IMR-90 (cell line): ENCODE results near the gene PDCD1LG2. TPM values are rescaled to one million over a fixed set of nuclear protein-coding genes. Genes with fewer than 3 reads are reported as not detected.

Experiments used
- ATAC-seq: fragments of 200-7000 bp; cut with Tn5 transposase; 2 replicates; pipeline ENCODE4 v1.9.1; 2020; ENCODE audit warnings: low read depth, mild to moderate bottlenecking, moderate library complexity
- BruUV-seq: library from RNA; stranded (reverse); fragments of 400-500 nt; replicated peaks from 2 replicates; lab custom pipeline; 2021; lab: Mats Ljungman, UMichigan
- CTCF ChIA-PET: fragments of 300-600 bp; formaldehyde crosslinking; extraction: SDS; loops from one replicate; lab custom pipeline; 2021; ENCODE audit warnings: antibody characterized with exemption; lab: Yijun Ruan, JAX
- POLR2A ChIA-PET: fragments of 300-600 bp; sonication (Branson Sonifier 250); formaldehyde crosslinking; loops from one replicate; lab custom pipeline; 2022; ENCODE audit warnings: antibody characterized with exemption; ENCODE audit not compliant: unreplicated experiment; lab: Charles Lee
- DNase-seq: peaks from one replicate; pipeline ENCODE4 v3.0.0; 2013
- H2AFZ ChIP-seq: replicated peaks from 2 replicates; pipeline ENCODE3; 2013; ENCODE audit warnings: low read length, mild to moderate bottlenecking; ENCODE audit not compliant: poor library complexity
- H2AK5ac ChIP-seq: 2 replicates; pipeline ENCODE4 v1.6.1; 2013; ENCODE audit warnings: low read depth, low read length, inconsistent platforms
- H2AK9ac ChIP-seq: replicated peaks from 2 replicates; pipeline ENCODE3; 2013; ENCODE audit warnings: mild to moderate bottlenecking, low read depth, low read length, moderate library complexity; ENCODE audit not compliant: poor library complexity
- H2BK120ac ChIP-seq: 2 replicates; pipeline ENCODE4 v1.6.1; 2013; ENCODE audit warnings: low read depth, low read length, inconsistent platforms
- H2BK15ac ChIP-seq: 3 replicates; pipeline ENCODE4 v1.6.1; 2013; ENCODE audit warnings: low read depth, low read length, inconsistent platforms
- H2BK20ac ChIP-seq: 2 replicates; pipeline ENCODE4 v1.6.1; 2013; ENCODE audit warnings: low read depth, mild to moderate bottlenecking, inconsistent platforms, low read length, moderate library complexity
- H2BK5ac ChIP-seq: 2 replicates; pipeline ENCODE4 v1.6.1; 2013; ENCODE audit warnings: mild to moderate bottlenecking, low read depth, low read length, inconsistent platforms; ENCODE audit not compliant: poor library complexity, severe bottlenecking
- H3K14ac ChIP-seq: replicated peaks from 2 replicates; pipeline ENCODE4 v1.6.1; 2013; ENCODE audit warnings: low read depth, low read length, inconsistent platforms
- H3K18ac ChIP-seq: 2 replicates; pipeline ENCODE4 v1.6.1; 2013; ENCODE audit warnings: low read depth, low read length, control low read depth
- H3K23ac ChIP-seq: 2 replicates; pipeline ENCODE4 v1.6.1; 2013; ENCODE audit warnings: low read depth, low read length, inconsistent platforms
- H3K27ac ChIP-seq: 2 replicates; pipeline ENCODE4 v1.5.1; 2013; ENCODE audit warnings: mild to moderate bottlenecking, control low read depth, low read length; ENCODE audit not compliant: insufficient read depth
- H3K27me3 ChIP-seq: 2 replicates; pipeline ENCODE4 v1.6.1; 2013; ENCODE audit warnings: low read length; ENCODE audit not compliant: control insufficient read depth, insufficient read depth
- H3K36me3 ChIP-seq: 2 replicates; pipeline ENCODE4 v1.6.1; 2013; ENCODE audit warnings: low read length, mixed read lengths; ENCODE audit not compliant: control insufficient read depth, insufficient read depth
- H3K4ac ChIP-seq: 2 replicates; pipeline ENCODE4 v1.6.1; 2013; ENCODE audit warnings: low read depth, low read length, inconsistent platforms
- H3K4me1 ChIP-seq: 2 replicates; pipeline ENCODE4 v1.6.1; 2013; ENCODE audit warnings: low read length, mixed read lengths; ENCODE audit not compliant: control insufficient read depth, insufficient read depth
- H3K4me2 ChIP-seq: 2 replicates; pipeline ENCODE4 v1.6.1; 2013; ENCODE audit warnings: low read depth, mild to moderate bottlenecking, control low read depth, low read length, moderate library complexity
- H3K4me3 ChIP-seq: 2 replicates; pipeline ENCODE4 v1.5.1; 2013; ENCODE audit warnings: low read depth, mild to moderate bottlenecking, control low read depth, low read length, moderate library complexity; ENCODE audit not compliant: insufficient read depth
- H3K56ac ChIP-seq: 2 replicates; pipeline ENCODE4 v1.6.1; 2013; ENCODE audit warnings: low read length, inconsistent platforms; ENCODE audit not compliant: insufficient read depth; ENCODE audit errors: extremely low read depth
- H3K79me1 ChIP-seq, 2 experiments: 2 replicates each; pipeline ENCODE4 v1.6.1; 2013; ENCODE audit warnings: low read length in 2 of 2, inconsistent platforms in 1 of 2, low read depth in 1 of 2
- H3K9ac ChIP-seq: 2 replicates; pipeline ENCODE4 v1.6.1; 2013; ENCODE audit warnings: low read depth, low read length, control low read depth
- H3K9me1 ChIP-seq: 2 replicates; pipeline ENCODE4 v1.6.1; 2013; ENCODE audit warnings: low read length, inconsistent platforms; ENCODE audit not compliant: insufficient read depth
- H3K9me3 ChIP-seq: 2 replicates; pipeline ENCODE4 v1.6.1; 2013; ENCODE audit warnings: low read length; ENCODE audit not compliant: control insufficient read depth, insufficient read depth
- H4K20me1 ChIP-seq: 2 replicates; pipeline ENCODE4 v1.6.1; 2013; ENCODE audit warnings: low read length, inconsistent platforms; ENCODE audit not compliant: insufficient read depth
- H4K5ac ChIP-seq: 2 replicates; pipeline ENCODE4 v1.6.1; 2013; ENCODE audit warnings: mild to moderate bottlenecking, low read depth, low read length, control low read depth
- H4K8ac ChIP-seq, 2 experiments: 2 replicates each; pipeline ENCODE4 v1.6.1; 2013; ENCODE audit warnings: low read depth in 2 of 2, low read length in 2 of 2, control low read depth in 1 of 2, inconsistent platforms in 1 of 2
- H4K91ac ChIP-seq: 2 replicates; pipeline ENCODE4 v1.6.1; 2013; ENCODE audit warnings: low read depth, low read length, inconsistent platforms; ENCODE audit not compliant: insufficient read depth
- BHLHE40 ChIP-seq: fragments of 150-350 bp; IDR thresholded peaks from 2 replicates; pipeline ENCODE4 v1.6.1; 2016; ENCODE audit warnings: mild to moderate bottlenecking, low read depth, low read length
- CEBPB ChIP-seq: IDR thresholded peaks from 2 replicates; pipeline ENCODE4 v1.6.1; 2012; ENCODE audit warnings: low read depth, low read length, improper control_type of control experiment
- CHD1 ChIP-seq: IDR thresholded peaks from 2 replicates; pipeline ENCODE4 v1.6.1; 2012; ENCODE audit warnings: low read depth, low read length, improper control_type of control experiment
- FOS ChIP-seq: fragments of 150-350 bp; IDR thresholded peaks from 2 replicates; pipeline ENCODE4 v1.6.1; 2016; ENCODE audit warnings: low read depth, low read length
- MAFK ChIP-seq: IDR thresholded peaks from 2 replicates; pipeline ENCODE4 v1.6.1; 2012; ENCODE audit warnings: low read depth, low read length, improper control_type of control experiment
- MAZ ChIP-seq: IDR thresholded peaks from 2 replicates; pipeline ENCODE4 v1.6.1; 2012; ENCODE audit warnings: low read depth, mild to moderate bottlenecking, low read length, improper control_type of control experiment, moderate library complexity, borderline replicate concordance
- MXI1 ChIP-seq: IDR thresholded peaks from 2 replicates; pipeline ENCODE4 v1.6.1; 2012; ENCODE audit warnings: low read depth, mild to moderate bottlenecking, low read length, moderate library complexity, borderline replicate concordance
- NFE2L2 ChIP-seq: fragments of 150-350 bp; IDR thresholded peaks from 2 replicates; pipeline ENCODE4 v1.6.1; 2016; ENCODE audit warnings: low read depth, mild to moderate bottlenecking, low read length
- POLR2A ChIP-seq: IDR thresholded peaks from 2 replicates; pipeline ENCODE4 v1.6.1; 2012; ENCODE audit warnings: mild to moderate bottlenecking, low read depth, low read length
- RAD21 ChIP-seq: IDR thresholded peaks from 2 replicates; pipeline ENCODE4 v1.6.1; 2012; ENCODE audit warnings: low read length, improper control_type of control experiment
- RCOR1 ChIP-seq: IDR thresholded peaks from 2 replicates; pipeline ENCODE4 v1.6.1; 2012; ENCODE audit warnings: mild to moderate bottlenecking, low read length, improper control_type of control experiment; ENCODE audit not compliant: insufficient replicate concordance
- RFX5 ChIP-seq: IDR thresholded peaks from 2 replicates; pipeline ENCODE4 v1.8.0; 2012; ENCODE audit warnings: low read depth, mild to moderate bottlenecking, low read length, moderate library complexity
- SMC3 ChIP-seq: fragments of 150-350 bp; IDR thresholded peaks from 2 replicates; pipeline ENCODE4 v1.6.1; 2016; ENCODE audit warnings: low read depth, mild to moderate bottlenecking, antibody characterized with exemption, low read length, moderate library complexity
- WGBS, 2 experiments: methylation state at CpG; one replicate each; pipeline versions ENCODE4 v1.1.5 to v1.1.7; 2013; ENCODE audit warnings: missing lambda C conversion rate in 2 of 2; ENCODE audit not compliant: insufficient read length in 1 of 2; ENCODE audit errors: extremely low coverage in 2 of 2; 5-methylcytosine and 5-hydroxymethylcytosine counted together
- dilution Hi-C: fragments of 300-500 bp; cut with HindIII; formaldehyde crosslinking; loops from one replicate; pipeline ENCODE4 v1.14.3; 2018; ENCODE audit warnings: low sequenced_read_pairs; ENCODE audit not compliant: unreplicated experiment
- in situ Hi-C: fragments of 300-500 bp; cut with MboI; formaldehyde crosslinking; loops from 3 replicates; pipeline ENCODE4 v1.14.3; 2019; ENCODE audit warnings: low sequenced_read_pairs, inconsistent platforms, mixed read lengths
- intact Hi-C: fragments of 100-400 bp; cut with micrococcal nuclease; formaldehyde crosslinking; loops from 2 replicates; pipeline ENCODE4 v1.10.0; 2022
- polyA plus RNA-seq, 3 experiments: library from polyadenylated mRNA; depleted of rRNA; stranded (reverse); fragments of >200 nt; gene quantifications; 2 replicates each; pipeline ENCODE4 v1.2.3, GENCODE V29; 2012; ENCODE audit warnings: low replicate concordance in 1 of 3
- total RNA-seq: library from RNA; depleted of rRNA; stranded (reverse); fragments of >200 nt; gene quantifications from 2 replicates; pipeline ENCODE4 v1.2.3, GENCODE V29; 2012
- TF ChIP-seq, protein P1 (sequence below): fragments of 150-350 bp; IDR thresholded peaks from 2 replicates; pipeline ENCODE4 v1.6.1; 2017; ENCODE audit warnings: mild to moderate bottlenecking, antibody characterized with exemption, low read length, low read depth
- TF ChIP-seq, protein P2 (sequence below): fragments of 150-350 bp; IDR thresholded peaks from 2 replicates; pipeline ENCODE4 v1.6.1; 2016; ENCODE audit warnings: low read depth, mild to moderate bottlenecking, low read length, moderate library complexity, borderline replicate concordance
- TF ChIP-seq, protein P3 (sequence below): conservative IDR thresholded peaks from 2 replicates; pipeline ENCODE4 v1.5.1; 2012; ENCODE audit warnings: mild to moderate bottlenecking, low read depth, low read length, improper control_type of control experiment

The PDCD1LG2 gene
- total and polyA plus RNA-seq, 2 of the 4 experiments (the other 2 are of a cell fraction): 17.5 to 33.3 TPM

DNA sequence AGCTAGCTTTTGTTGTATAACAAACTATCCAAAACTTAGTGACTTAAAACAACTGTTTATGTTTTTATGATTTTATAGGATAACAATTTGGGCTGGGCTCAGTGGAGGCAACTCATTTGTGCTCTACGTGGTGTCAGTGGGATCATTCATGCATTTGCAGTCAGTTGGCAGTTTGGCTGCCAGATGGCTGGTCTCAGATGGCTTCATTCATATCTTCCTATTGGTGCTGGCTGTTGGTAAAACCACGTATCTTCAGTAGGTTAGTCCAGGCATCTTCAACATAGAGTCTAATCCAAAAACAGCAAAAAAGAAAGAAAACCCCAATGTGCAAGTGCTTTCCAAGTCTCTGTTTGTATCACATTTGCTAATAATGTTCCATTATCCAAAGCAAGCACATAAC is 66.9 kb downstream of the PDCD1LG2 start:
- intact Hi-C loops: no loop called here
- Histone ChIP-seq H3K27me3 (no peaks in the 10 kb centered on the region), H2AK5ac (0 out of 2 replicates have a peak overlapping the region, but pooled peaks have one; percentile 21), H4K20me1 (no peaks in the 10 kb centered on the region), H4K8ac (no peak overlapping the region; a peak in 1 of 4 replicates), H4K5ac (no peak overlapping the region), H3K9ac (no peak overlapping the region), H3K4me1 (no peaks in the 10 kb centered on the region), H3K9me3 (0 out of 2 replicates have a peak, but pooled peaks cover 2% of the 10 kb centered on the region), H3K18ac (no peak overlapping the region), H3K23ac (no peak overlapping the region), H3K9me1 (no peaks in the 10 kb centered on the region), H3K14ac (no peak overlapping the region), H3K4me3 (no peak overlapping the region), H2BK5ac (no peak overlapping the region), H2BK120ac (no peak overlapping the region), H3K36me3 (0 out of 2 replicates have a peak, but pooled peaks cover 1% of the 10 kb centered on the region), H4K91ac (no peak overlapping the region), H2BK15ac (no peak overlapping the region), H3K27ac (no peak overlapping the region), H3K79me1 (peaks cover 4% of the 10 kb centered on the region in 2 experiments; a peak in 2 of 4 replicates), H2AK9ac (no peak overlapping the region), H2BK20ac (no peak overlapping the region), H3K4me2 (no peak overlapping the region), H3K56ac (no peak overlapping the region), H3K4ac (no peak overlapping the region), H2AFZ (no peak overlapping the region)
- CTCF ChIA-PET: no interaction called here
- no TSS peak for BruUV-seq
- no peak for DNase-seq
- in situ Hi-C loops: loop anchor here (25.0 kb wide), 1 partner anchor 1190 kb away; no protein-coding TSS in a partner anchor
- POLR2A ChIA-PET: no interaction called here
- WGBS, 2 experiments: 71% methylated on average over 1 of the region's 2 CpGs; no CpG with 5 or more reads in 1 of the 2 experiments
- TF ChIP-seq RAD21 (no peak), MXI1 (no peak), MAZ (no peak), SMC3 (no peak), BHLHE40 (no peak), CEBPB (no peak), POLR2A (no peak), FOS (no peak), RFX5 (no peak), CHD1 (no peak), RCOR1 (no peak), NFE2L2 (no peak), MAFK (no peak)
- TF ChIP-seq, protein P1, sequence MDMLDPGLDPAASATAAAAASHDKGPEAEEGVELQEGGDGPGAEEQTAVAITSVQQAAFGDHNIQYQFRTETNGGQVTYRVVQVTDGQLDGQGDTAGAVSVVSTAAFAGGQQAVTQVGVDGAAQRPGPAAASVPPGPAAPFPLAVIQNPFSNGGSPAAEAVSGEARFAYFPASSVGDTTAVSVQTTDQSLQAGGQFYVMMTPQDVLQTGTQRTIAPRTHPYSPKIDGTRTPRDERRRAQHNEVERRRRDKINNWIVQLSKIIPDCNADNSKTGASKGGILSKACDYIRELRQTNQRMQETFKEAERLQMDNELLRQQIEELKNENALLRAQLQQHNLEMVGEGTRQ: no peak
- TF ChIP-seq, protein P2, sequence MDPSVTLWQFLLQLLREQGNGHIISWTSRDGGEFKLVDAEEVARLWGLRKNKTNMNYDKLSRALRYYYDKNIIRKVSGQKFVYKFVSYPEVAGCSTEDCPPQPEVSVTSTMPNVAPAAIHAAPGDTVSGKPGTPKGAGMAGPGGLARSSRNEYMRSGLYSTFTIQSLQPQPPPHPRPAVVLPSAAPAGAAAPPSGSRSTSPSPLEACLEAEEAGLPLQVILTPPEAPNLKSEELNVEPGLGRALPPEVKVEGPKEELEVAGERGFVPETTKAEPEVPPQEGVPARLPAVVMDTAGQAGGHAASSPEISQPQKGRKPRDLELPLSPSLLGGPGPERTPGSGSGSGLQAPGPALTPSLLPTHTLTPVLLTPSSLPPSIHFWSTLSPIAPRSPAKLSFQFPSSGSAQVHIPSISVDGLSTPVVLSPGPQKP: no peak
- TF ChIP-seq, protein P3, sequence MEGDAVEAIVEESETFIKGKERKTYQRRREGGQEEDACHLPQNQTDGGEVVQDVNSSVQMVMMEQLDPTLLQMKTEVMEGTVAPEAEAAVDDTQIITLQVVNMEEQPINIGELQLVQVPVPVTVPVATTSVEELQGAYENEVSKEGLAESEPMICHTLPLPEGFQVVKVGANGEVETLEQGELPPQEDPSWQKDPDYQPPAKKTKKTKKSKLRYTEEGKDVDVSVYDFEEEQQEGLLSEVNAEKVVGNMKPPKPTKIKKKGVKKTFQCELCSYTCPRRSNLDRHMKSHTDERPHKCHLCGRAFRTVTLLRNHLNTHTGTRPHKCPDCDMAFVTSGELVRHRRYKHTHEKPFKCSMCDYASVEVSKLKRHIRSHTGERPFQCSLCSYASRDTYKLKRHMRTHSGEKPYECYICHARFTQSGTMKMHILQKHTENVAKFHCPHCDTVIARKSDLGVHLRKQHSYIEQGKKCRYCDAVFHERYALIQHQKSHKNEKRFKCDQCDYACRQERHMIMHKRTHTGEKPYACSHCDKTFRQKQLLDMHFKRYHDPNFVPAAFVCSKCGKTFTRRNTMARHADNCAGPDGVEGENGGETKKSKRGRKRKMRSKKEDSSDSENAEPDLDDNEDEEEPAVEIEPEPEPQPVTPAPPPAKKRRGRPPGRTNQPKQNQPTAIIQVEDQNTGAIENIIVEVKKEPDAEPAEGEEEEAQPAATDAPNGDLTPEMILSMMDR: no peak
- dilution Hi-C loops: no loop called here
- no peak for ATAC-seq
